ENCODE results near the gene GADL1. TPM values are rescaled to one million over a fixed set of nuclear protein-coding genes. Genes with fewer than 3 reads are reported as not detected.

GADL1 gene
- polyA plus RNA-seq, 3 donors = not detected

DNA sequence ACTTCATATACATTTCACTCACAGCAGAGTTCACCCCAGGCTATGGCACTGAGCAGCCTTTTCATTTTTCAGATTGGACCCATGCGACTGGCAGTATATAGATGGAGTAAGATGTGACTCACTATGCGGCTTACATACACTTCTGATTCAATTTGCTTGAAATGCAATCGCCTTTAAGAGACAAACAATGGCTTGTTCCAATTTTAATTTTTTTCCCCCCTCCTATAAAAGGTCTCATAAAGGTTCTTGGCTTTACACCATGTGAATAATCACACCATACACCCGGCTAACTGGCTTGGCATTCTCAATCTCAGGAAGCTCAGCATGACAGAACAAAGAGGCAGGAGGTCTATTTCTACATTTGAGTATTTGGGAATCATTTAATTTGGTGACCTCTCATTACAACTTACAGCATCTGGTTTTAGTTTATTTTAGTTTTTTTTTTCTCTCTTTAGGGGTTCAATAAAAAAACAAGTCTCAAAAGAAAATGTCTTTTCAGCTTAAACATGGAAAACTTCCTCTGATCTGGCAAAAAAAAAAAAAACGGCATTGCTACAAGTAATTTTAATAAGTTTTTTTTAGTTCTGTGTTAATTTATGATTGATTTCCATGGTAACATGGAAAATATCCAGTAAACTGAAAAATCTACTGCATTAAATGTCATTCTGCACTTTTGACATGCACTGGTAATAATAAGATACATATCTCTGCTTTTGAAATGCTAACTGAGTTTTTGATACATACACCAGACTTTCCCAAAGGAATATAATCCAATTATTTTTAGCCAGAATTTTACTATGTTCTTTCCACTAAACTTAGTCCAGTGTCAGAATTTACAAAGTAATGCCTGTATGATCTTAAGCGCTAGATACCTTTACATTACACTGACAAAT, 38.8 kb downstream of the GADL1 start:
- intact Hi-C loops (cut with micrococcal nuclease) = no loop called here
- TF ChIP-seq CTCF (IDR thresholded peaks at IDR 0.05) = no peak
- Histone ChIP-seq H4K20me1 (ENCODE audit: insufficient read depth, low read length) (no peaks in the 10 kb centered on the region), H2AFZ (ENCODE audit: insufficient read depth, low read depth, low read length, poor library complexity, severe bottlenecking) (no peak overlapping the region), H3K4me2 (replicated peaks; ENCODE audit: extremely low read depth, low read length, poor library complexity, severe bottlenecking) (no peak overlapping the region), H3K27ac (ENCODE audit: low read depth in 1 of 2, low read length in 2 of 2) (no peak overlapping the region), H3K9ac (ENCODE audit: insufficient read depth, low read length, poor library complexity, severe bottlenecking) (no peak overlapping the region), H3K27me3 (ENCODE audit: control insufficient read depth in 2 of 2, insufficient read depth in 2 of 2, low read length in 2 of 2) (no peaks in the 10 kb centered on the region), H3K4me1 (ENCODE audit: control insufficient read depth in 1 of 2, insufficient read depth in 2 of 2, low read length in 2 of 2) (no peaks in the 10 kb centered on the region), H3K79me2 (ENCODE audit: insufficient read depth, low read length) (no peaks in the 10 kb centered on the region), H3K4me3 (replicated peaks in 1 of 3; ENCODE audit: low read depth in 2 of 3, low read length in 3 of 3) (no peak overlapping the region), H3K9me3 (replicated peaks in 1 of 2; ENCODE audit: control insufficient read depth in 1 of 2, insufficient read depth in 1 of 2, low read length in 2 of 2) (no peaks in the 10 kb centered on the region), H3K36me3 (replicated peaks in 1 of 2; ENCODE audit: control insufficient read depth in 1 of 2, insufficient read depth in 2 of 2, low read length in 2 of 2) (no peaks in the 10 kb centered on the region)
- H3K27me3 Mint-ChIP-seq (ENCODE audit: low read depth in 3 of 3) = no peaks in the 10 kb centered on the region
- DNase-seq = no peak
- no peak overlapping the region for H3K27ac Mint-ChIP-seq
- no peaks in the 10 kb centered on the region for H3K36me3 Mint-ChIP-seq
- no peaks in the 10 kb centered on the region for H3K9me3 Mint-ChIP-seq
- H3K4me1 Mint-ChIP-seq = no peaks in the 10 kb centered on the region
- WGBS (ENCODE audit: insufficient coverage) = no CpG with 5 or more reads among the region's 6 CpGs
- no peak overlapping the region for H3K4me3 Mint-ChIP-seq

DNA sequence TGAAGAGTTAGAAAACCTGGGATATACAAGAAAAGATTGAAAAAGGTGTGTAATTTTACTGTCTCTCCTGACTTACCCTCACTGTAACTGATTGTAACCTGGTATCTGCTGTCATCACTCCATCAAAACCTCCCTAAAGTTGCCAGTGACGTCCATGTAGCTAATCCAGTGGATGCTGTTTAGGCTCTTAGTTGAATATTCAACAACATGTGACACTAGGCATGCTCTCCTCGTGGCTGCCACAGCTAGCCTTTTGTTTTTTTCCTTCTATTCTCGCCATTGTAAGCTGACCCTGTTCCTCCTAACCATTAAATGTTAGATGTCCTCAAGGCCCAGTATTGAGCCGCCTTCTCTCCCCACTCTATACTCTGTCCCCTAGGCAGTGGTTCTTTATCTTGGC, 41.6 kb downstream of the GADL1 start:
- Histone ChIP-seq H3K4me3 (replicated peaks in 1 of 3; ENCODE audit: low read depth in 2 of 3, low read length in 3 of 3) (no peak overlapping the region), H3K9me3 (replicated peaks in 1 of 2; ENCODE audit: control insufficient read depth in 1 of 2, insufficient read depth in 1 of 2, low read length in 2 of 2) (no peaks in the 10 kb centered on the region), H3K4me1 (ENCODE audit: control insufficient read depth in 1 of 2, insufficient read depth in 2 of 2, low read length in 2 of 2) (no peaks in the 10 kb centered on the region), H3K9ac (ENCODE audit: insufficient read depth, low read length, poor library complexity, severe bottlenecking) (no peak overlapping the region), H2AFZ (ENCODE audit: insufficient read depth, low read depth, low read length, poor library complexity, severe bottlenecking) (no peak overlapping the region), H3K27me3 (ENCODE audit: control insufficient read depth in 2 of 2, insufficient read depth in 2 of 2, low read length in 2 of 2) (no peaks in the 10 kb centered on the region), H4K20me1 (ENCODE audit: insufficient read depth, low read length) (no peaks in the 10 kb centered on the region), H3K36me3 (replicated peaks in 1 of 2; ENCODE audit: control insufficient read depth in 1 of 2, insufficient read depth in 2 of 2, low read length in 2 of 2) (no peaks in the 10 kb centered on the region), H3K79me2 (ENCODE audit: insufficient read depth, low read length) (no peaks in the 10 kb centered on the region), H3K27ac (ENCODE audit: low read depth in 1 of 2, low read length in 2 of 2) (no peak overlapping the region), H3K4me2 (replicated peaks; ENCODE audit: extremely low read depth, low read length, poor library complexity, severe bottlenecking) (no peak overlapping the region)
- Mint-ChIP-seq H3K27me3 (ENCODE audit: low read depth in 3 of 3) (no peaks in the 10 kb centered on the region), H3K4me1 (no peaks in the 10 kb centered on the region), H3K4me3 (no peak overlapping the region), H3K27ac (no peak overlapping the region), H3K9me3 (no peaks in the 10 kb centered on the region), H3K36me3 (no peaks in the 10 kb centered on the region)
- 86% methylated on average over 4 of the region's 4 CpGs for WGBS (ENCODE audit: insufficient coverage)
- TF ChIP-seq CTCF (IDR thresholded peaks at IDR 0.05) = no peak
- intact Hi-C loops (cut with micrococcal nuclease) = no loop called here
- DNase-seq = no peak

Data from CD14-positive monocyte (primary cell).